DMS79 (cell line): ENCODE data around the gene ETAA1.

Experiments
- DNase-seq: peaks from one replicate; lab custom pipeline; 2025; lab: John Stamatoyannopoulos, UW

ETAA1 gene

DNA sequence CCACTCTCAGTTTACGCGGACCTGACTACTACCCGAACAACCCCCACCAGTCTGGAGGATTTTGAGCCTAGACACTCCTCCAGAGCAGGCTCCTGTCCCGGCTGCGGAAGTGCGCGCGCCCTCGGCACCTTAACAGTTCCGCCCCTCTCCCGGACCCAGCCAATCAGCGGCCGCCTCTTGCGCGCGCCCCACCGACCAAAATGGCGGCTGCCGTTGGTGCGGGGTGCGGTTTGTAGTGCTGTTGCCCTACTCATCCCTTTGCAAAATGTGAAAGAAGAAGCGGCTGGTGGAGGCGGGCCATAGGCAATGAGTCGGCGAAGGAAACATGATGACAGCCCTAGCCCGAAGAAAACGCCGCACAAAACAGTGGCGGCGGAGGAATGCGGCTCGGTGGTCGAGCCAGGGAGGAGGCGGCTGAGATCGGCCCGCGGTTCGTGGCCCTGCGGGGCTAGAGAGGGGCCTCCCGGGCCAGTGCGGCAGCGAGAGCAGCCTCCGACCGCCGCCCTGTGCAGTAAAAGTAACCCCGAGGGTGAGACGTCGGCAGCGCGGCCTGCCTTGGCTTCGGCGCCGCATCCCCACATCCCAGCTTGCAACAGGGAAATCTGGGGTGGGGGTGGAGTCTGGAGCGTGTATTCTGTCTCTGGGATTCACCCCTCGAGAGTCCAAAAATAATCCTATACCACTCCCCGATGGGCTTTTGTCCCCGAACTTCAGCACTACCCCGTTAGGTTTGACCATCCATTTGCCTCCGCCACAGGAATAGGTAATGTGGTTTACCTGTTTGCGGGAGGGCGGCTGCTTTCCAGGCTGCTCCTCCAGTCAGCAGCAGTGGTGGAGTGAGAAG is at the start of gene ETAA1:
Gene ETAA1, plus strand, starts transcription at position 191 of the 844 bp plus-strand sequence. Its CDS starts 116 bp downstream, at position 307.
- DNase-seq = peak; percentile 70

DNA sequence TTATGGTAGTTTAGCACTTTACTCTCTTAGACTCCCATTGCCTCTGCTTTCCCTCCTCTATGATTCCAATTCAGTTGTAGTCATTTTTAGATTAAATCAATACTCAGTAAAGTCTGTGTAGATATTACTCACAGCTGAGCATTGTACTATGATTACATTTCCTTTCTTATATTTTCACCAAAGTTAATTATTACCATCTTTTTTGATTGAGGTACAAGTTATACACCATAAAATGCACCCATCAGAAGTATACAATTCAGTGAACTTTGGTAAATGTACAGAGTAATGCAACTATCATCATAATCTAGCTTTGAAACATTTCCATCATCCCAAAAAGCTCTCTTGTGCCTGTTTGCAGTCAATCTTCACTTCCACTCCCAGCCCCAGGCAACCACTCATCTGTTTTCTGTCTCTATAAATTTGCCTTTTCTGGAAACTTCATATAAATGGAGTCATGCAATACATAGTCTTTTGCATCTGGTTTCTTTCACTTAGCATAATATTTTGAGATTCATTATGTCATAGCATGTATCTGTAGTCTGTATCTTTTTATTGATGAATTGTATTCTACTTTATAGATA is 30.2 kb upstream of the ETAA1 start:
- DNase-seq = no peak

DNA sequence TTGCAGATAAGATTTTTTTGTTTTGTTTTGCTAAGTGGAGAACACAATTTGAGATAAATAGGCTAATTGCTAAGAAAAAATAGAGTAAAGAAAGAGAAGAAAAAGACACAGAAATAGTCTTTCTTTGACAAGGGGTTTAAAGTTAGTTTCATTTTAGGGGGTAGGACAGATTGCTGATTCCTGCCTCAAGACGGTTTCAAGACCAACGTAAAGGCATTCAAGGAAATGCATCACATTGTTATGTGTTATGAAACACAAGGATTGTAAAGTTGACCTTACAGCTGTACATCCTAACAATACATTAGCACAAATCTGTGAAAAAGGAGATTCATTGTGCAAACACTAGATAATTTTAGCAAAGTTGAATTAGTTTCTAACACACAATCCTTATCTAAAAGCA is 22.7 kb upstream of the ETAA1 start:
- no peak for DNase-seq

DNA sequence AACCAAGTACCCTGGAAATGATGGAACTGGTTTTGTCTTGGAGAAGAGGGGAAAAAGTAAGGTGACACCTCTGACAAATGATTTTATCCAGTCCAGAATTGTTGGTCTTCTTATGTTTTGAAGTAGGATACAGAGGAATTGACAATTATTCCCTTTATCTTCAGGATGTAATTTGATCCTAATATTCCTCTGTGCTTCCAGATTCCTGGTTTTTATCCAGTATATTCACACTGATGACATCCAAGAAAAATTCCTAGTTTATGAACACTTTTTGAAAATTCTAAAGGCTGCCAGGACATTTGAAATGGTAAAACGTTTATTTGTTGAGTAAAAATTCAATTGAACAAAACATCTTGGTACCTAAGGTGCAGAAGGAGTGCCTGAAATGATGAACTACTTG is 22.2 kb upstream of the ETAA1 start:
- DNase-seq = no peak

DNA sequence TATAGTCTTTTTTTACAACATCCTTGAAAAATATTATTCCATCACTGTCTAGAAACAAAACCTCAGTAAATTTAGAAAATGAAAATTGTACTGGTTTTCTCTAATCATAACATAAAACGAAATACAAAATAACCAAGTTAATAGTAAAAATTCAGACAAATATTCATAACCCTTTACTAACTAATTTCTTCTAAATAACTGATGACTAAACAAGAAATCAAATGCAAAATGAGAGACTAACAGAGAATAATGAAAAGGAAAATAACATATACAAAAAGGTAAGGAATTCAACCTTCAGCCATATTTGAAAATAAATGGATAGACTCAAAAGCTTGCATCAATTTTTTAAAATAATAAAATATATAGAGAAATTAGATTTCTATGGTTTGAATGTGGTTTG is 18.6 kb upstream of the ETAA1 start:
- no peak for DNase-seq

DNA sequence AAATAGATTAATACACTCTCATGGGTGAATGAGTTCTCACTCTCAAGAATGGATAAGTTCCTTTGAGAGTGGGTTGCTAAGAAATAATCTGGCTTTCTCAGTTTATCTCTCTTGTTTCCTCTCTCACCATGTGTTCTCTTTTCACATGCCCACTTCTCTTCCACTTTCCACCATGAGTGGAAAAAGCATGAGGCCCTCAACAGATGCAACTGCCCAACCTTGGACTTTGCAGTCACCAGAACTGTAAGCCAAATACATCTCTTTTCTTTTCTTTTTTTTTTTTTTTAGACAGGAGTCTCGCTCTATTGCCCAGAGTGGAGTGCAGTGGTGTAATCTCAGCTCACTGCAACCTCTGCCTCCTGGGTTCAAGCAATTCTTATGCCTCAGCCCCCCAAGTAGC is 18.1 kb upstream of the ETAA1 start:
- DNase-seq = no peak

DNA sequence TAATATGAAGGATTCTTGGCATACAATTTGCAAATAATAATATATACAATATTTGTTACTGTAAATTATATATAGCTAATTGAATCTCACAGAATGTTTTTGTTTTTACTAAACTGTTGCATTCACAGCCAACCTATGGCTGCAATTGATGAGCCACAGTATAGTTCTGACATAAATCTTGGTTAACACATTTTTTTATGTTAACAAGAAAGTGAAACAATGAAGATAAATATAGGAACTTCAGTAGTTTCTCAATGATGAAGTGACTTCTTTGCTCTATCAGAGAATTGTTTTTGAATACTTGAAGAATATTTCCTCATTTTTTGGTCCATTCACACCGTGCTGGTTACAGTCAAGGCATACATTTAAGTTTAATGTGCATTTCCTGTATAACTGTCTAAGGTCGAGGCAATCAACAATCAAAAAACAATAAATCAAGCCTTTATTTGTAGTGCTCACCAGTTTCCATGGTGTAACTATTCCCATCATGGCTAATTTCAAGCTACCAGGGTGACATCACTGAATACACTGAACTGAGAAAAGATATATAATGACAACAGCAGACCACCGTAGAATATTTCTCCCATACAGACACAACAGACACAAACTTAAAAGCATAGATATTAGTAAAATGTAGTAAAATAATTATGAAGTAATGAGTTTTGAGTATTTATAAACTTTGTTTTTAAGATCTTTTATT is 12.9 kb upstream of the ETAA1 start:
- no peak for DNase-seq

DNA sequence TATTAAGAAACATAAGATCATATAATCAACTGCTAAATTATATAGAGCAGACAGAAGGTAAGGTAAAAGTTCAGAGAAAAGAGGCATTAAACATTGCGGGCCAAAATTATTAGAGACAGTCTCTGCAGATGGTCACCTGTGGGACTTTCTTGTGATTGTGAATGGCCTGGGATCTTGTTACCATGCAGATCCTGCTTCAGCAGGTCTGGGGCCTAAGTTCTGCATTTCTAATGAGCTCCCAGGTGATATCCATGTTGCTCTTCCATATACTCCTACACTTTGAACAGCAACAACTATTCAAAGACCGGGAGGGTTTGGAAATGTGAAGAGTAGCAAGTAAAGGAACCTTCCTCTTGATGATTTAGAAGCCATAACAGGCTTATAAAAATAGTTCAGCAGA is 8.5 kb upstream of the ETAA1 start:
- DNase-seq = no peak

DNA sequence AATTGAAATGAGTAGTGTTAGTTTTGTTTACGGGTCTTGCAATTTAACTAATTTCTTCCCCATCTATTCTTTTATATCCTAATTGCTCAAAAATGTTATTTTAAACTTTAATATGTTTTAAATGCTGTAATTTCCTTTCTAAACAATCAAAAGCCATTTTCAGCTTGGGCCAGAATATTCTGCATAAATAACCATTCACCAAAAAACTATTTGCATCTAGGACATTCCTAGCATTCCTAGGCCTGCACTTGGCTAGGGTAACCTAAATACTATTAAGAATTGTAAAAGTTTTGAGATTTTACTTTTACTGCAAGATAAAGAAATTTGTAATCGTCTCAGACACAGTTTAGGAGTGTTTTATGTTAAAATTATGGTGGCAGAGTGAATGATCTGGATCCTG is 7.8 kb upstream of the ETAA1 start:
- DNase-seq = no peak

DNA sequence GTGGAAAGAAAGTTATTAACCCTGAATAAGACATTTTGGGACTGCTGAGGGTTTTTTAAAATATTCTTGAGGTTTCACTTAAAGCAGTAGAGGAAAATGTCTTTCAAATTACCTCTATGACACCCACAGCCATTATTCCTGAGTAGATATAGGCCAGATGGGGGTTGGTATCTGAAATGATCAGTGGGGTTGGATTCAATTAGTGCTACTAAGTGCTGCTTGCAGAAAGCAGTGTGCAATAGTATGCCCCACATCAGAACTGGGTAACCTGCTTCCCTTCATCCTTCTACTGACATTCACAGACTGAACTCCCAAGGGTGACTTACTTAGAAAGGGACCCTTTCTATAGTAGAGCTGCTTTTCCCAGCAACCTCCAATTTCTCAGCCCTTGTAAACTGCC is 7.3 kb upstream of the ETAA1 start:
- DNase-seq = no peak

DNA sequence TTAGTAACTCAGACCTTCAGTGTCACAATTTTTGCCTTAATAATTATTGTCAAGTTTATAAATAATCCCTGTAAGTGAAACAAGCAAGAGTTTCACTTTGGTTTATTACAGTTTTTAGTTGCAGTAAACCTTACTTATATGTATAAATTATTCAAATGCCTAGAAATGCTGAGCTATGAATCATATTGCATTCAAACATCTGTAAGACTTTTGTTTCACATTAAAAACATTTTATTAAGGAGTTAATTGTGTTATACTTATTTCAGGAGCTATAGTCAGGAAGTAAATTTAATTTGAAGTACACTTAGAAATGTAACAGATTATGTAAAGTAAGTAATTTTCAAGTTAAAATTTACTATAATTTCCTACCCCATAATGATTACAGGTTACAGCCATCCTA is 3.9 kb upstream of the ETAA1 start:
- DNase-seq = no peak

DNA sequence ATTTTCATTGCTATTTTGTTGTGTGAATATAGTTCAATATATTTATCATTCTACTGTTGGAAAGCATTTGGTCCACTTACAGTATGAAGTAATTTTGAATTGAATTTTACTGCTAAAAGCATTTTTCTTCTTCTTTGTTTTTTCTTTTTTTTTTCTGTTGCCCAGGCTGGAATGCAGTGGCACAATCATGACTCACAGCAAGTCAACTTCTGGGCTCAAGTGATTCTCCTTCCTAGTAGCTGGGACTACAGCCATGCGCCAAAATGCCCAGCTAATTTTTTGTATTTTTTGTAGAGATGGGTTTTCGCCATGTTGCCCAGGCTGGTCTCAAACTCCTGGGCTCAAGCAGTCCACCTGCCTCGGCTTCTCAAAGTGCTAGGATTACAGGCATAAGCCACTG is 2.4 kb upstream of the ETAA1 start:
- no peak for DNase-seq

DNA sequence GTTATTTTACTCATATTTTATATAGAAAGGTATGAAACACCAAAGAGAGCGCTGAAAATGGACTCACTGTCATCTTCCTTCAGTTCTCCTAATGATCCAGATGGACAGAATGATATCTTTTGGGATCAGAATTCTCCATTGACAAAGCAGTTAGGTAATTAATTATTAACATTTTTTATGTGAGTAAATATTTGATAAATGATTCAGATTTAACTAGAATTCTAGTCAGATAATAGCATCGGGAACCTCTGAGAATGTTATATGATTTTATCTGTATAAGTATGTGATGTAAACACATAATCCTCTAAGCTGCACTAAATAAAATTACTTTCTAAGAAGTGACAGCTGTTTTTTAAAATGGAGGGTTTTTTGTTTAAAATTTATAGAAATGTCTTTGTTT is 2.0 kb downstream of the ETAA1 start:
- DNase-seq = no peak

DNA sequence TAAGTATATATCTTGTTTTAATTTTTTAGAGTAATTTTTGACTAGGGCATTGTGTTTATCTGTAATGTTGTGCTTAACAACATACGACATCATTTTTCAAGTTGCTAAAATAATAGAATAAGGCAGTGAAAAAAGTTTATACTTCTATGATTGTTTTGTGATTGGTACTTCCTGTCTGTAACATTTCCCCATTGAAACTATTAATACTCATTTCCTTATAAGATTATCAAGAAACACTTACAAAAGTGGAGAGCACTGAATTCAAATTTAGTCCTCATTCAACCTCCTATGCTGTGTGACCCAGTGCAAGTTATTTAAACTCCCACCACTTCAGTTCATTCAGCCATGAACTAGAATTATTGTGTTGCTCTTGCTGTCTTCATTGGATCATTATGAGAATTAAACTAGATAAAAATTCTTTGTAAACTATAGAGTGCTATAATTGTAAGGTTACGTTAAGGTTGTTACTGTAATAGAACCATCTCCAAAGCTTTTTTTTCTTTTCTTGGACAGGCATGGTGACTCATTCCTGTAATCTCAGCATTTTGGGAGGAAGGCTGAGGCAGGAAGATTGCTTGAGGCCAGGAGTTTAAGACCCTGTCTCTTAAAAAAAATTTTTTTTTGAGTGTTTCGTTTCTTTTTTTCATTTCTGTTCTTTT is 2.8 kb downstream of the ETAA1 start:
- DNase-seq = no peak

DNA sequence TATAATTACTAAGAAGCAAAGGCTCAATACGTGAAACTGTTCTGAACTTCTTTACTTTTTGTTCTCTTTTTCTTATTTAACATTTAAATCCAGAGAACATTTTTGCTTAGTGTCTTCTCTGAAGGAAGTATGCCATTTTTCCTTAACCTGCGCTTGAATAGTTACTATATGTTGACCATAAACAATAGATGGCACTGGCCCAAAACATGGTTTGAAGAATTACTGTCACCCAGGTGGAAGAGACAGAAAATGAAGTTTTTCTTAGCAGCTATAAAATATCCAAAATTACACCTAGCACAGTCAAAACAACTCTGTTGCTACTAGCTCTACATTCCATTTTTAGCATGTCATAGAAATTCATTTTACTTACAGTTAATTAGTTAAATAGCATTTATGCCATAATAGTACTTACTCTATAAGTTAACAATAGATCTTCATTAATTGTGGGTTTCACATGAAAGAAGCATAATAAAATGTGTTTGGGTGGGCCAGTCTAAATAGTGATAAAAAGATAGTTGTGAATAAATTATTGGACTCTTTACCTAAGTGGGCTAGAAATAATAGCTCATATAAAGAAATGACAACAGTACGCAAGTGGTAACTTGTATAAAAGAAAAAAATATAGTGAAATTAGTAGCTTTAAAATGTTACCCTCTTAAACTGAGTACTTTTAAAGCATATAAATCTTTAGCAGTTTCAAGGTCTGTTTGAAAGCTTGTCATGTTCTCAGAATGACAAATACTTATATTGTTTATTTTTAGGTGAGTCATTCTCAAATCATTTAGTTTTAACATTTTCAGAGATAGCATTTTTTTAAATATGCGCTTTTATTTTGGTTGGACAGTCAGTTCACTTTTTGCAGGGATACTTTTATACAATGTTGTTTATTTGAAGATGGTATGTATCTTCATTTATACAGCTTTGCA is 3.7 kb downstream of the ETAA1 start:
- DNase-seq = no peak

DNA sequence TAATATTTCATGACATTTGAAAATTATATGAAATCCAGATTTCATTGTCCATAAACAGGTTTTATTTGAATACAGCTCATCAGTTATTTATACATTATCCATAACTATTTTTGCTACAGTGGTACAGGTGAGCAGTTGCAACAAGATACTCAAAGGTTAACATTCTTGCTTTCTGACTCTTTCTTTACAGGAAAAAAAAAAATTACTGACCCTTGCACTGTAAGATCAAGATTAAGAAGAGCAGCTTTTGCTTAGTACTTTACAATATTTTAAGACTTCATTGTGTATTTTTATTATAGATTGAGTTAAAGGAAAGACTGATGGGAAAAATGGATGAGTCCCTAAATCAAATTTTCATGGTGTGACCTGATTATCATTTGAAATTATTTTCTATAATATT is 11.2 kb downstream of the ETAA1 start:
- no peak for DNase-seq

DNA sequence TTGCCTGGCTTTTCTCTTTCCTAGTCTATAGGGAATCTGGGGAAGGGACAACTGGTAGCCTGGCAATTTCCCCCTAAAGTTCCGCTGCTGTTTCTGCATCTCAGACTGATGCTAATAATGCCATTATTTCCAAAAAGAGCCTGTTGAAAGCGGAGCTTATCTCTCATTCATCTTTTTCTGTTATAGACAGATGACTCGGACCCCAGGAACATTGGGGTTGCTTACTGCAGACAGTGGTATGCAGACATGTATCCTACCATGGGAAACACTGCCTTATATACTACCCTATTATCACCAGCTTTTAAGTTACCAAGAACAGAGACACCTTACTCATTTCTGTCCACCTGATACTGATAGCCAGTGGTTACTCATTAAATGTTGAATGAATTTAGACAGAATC is 15.3 kb downstream of the ETAA1 start:
- no peak for DNase-seq

DNA sequence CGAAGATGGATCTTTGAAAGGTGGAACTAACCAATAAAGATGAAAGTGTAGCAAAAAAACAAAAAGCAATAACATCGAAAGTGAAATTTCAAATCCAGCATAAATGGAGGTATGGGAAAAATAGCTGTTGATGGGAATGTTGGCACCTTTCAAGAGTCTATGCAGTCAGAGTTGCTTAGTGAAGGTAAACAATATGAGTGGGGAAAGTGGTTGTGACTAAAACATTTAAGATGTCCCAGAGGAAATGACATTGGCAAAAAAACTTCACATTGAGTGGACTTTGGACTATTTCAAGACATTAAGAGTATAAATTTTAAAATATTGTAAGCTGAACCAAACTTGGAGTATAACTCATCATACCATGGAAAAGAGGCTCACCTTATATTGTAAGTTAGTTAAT is 17.7 kb downstream of the ETAA1 start:
- no peak for DNase-seq

DNA sequence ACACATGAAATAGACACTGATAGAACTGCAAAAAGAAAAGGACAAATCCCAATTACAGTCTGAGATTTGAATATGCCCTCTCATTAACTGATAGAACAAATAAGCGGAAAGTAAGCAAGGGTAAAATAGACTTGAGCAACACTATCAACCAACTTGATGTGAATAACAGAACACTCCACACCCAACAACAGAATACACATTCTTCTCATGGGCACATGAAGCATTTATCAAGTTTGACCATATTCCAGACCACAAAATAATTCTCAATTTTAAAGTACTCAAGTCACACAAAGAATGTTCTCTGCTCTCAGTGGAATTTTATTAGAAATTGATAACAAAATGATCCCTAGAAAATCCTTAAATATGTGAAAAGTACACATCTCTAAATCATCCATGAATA is 19.0 kb downstream of the ETAA1 start:
- no peak for DNase-seq

DNA sequence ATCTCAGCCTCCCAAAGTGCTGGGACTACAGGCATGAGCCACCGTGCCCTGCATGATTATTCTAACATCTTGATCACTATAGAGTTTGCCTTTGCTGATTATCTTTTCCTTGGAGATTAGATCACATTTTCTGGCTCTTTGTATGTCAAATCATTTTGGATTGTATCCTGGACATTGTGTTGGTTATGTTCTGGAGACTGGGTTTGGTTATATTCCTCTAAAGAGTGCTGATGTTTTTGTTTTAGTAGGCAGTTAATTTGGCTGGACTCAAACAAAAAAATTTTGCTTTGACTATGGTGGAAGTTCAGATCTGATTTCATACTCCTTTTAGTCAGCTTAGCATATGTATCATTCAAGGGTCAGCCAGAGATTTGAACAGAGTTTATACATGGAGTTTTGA is 26.4 kb downstream of the ETAA1 start:
- no peak for DNase-seq

DNA sequence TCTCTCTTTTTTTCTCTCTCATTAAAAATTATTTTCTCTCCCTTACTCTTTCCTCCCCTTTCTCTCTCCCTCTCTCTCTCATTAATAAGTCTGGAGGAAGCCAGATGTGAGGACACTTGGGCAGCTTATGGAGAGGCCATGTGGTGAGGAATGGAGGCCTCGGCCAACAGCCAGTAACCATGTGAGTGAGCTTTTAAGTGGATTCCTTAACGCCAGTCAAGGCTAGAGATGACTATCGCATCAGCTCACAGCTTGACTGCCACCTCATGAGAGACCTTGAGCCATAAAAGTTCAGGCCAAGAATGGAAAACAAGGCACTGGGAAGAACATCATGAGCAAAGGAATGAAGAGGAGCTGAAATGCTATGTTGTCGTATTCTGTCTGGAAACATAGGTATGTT is 39.1 kb downstream of the ETAA1 start:
- DNase-seq = peak; percentile 88

DNA sequence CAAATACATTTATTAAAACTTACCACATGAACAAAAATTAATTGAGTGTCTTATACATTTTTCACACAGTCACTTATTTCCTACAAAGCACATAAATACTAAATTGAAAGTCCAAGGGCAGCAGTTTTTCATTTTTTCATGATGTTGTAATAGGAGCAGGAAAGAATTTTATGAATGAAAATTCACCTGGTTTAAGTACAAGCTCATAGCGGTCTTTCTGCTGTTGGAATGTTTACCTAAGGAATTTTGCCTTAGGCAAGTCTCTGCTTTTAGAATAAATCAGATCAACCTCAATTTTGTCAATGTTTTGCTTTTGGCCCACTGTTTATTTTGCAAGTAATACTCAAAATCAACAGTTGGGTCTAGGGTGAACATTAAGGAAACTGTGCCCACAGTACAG is 40.0 kb downstream of the ETAA1 start:
- DNase-seq = no peak
